ENCODE results near the gene SCYGR6.

Gene SCYGR6

DNA sequence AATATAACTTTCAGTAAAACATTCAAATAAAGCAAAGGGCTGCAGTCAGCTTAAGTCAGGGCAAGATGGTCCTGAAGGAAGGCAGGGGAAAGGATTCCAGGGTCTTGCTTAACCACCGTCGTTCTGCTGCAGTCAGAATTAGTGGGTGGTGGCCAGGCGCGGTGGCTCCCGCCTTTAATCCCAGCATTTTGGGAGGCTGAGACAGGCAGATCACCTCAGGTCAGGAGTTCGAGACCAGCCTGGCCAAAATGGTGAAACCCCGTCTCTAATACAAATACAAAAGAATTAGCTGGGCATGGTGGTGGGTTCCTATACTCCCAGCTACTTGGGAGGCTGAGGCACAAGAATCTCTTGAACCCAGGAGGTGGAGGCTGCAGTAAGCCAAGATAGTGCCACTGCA lies 13.6 kb downstream of the SCYGR6 start:
- Histone ChIP-seq H4K8ac (ENCODE audit: low read depth, low read length) (no peak overlapping the region), H3K27me3 (ENCODE audit: insufficient read depth, low read length, poor library complexity) (no peaks in the 10 kb centered on the region), H2BK15ac (replicated peaks; ENCODE audit: low read depth) (no peak overlapping the region), H3K4me1 (ENCODE audit: control insufficient read depth, low read depth, low read length) (no peaks in the 10 kb centered on the region), H3K9ac (ENCODE audit: low read length) (no peak overlapping the region), H3K4me2 (ENCODE audit: low read length) (no peak overlapping the region), H3K79me1 (ENCODE audit: low read length) (no peaks in the 10 kb centered on the region), H2AK5ac (ENCODE audit: low read length) (no peak overlapping the region), H2BK120ac (ENCODE audit: low read depth, low read length) (no peak overlapping the region), H3K23ac (ENCODE audit: low read length) (no peak overlapping the region), H3K27ac (ENCODE audit: low read depth, low read length) (no peak overlapping the region), H3K18ac (ENCODE audit: low read length) (no peak overlapping the region), H3K4ac (ENCODE audit: low read depth, low read length) (no peak overlapping the region), H3K56ac (ENCODE audit: low read length) (no peak overlapping the region), H4K5ac (ENCODE audit: low read length) (no peak overlapping the region), H3K4me3 (ENCODE audit: low read length) (no peak overlapping the region), H3K36me3 (ENCODE audit: control insufficient read depth, insufficient read depth, low read length) (no peaks in the 10 kb centered on the region), H2BK5ac (ENCODE audit: low read length) (no peak overlapping the region), H3K79me2 (ENCODE audit: control insufficient read depth, insufficient read depth, low read length) (no peaks in the 10 kb centered on the region)
- WGBS (ENCODE audit: extremely low coverage, insufficient coverage, low lambda C conversion rate): no CpG with 5 or more reads among the region's 7 CpGs
- DNase-seq: no peak

DNA sequence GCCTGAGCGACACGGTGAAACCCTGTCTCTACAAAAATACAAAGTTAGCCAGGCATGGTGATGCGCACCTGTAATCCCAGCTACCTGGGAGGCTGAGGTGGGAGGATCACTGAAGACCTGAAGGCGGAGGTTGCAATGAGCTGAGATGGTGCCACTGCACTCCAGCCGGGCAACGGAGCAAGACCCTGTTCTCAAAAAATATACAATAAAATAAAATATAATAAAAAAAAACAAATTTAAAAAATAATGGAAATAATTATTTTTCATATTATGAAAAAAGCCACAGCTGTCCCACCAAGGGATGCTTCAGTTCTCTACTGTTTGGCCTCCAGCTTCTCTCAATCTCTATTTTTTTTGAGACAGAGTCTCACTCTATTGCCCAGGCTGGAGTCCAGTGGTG lies 17.2 kb downstream of the SCYGR6 start:
- Histone ChIP-seq H2BK15ac (replicated peaks; ENCODE audit: low read depth) (no peak overlapping the region), H3K79me2 (ENCODE audit: control insufficient read depth, insufficient read depth, low read length) (no peaks in the 10 kb centered on the region), H3K79me1 (ENCODE audit: low read length) (no peaks in the 10 kb centered on the region), H2BK5ac (ENCODE audit: low read length) (no peak overlapping the region), H3K36me3 (ENCODE audit: control insufficient read depth, insufficient read depth, low read length) (no peaks in the 10 kb centered on the region), H4K8ac (ENCODE audit: low read depth, low read length) (no peak overlapping the region), H4K5ac (ENCODE audit: low read length) (no peak overlapping the region), H3K56ac (ENCODE audit: low read length) (no peak overlapping the region), H3K18ac (ENCODE audit: low read length) (no peak overlapping the region), H2BK120ac (ENCODE audit: low read depth, low read length) (no peak overlapping the region), H3K4ac (ENCODE audit: low read depth, low read length) (no peak overlapping the region), H3K27ac (ENCODE audit: low read depth, low read length) (no peak overlapping the region), H3K27me3 (ENCODE audit: insufficient read depth, low read length, poor library complexity) (no peaks in the 10 kb centered on the region), H3K9ac (ENCODE audit: low read length) (no peak overlapping the region), H3K4me1 (ENCODE audit: control insufficient read depth, low read depth, low read length) (peaks cover 3% of the 10 kb centered on the region), H3K4me3 (ENCODE audit: low read length) (no peak overlapping the region), H3K4me2 (ENCODE audit: low read length) (no peak overlapping the region), H3K23ac (ENCODE audit: low read length) (no peak overlapping the region), H2AK5ac (ENCODE audit: low read length) (no peak overlapping the region)
- WGBS (ENCODE audit: extremely low coverage, insufficient coverage, low lambda C conversion rate): no CpG with 5 or more reads among the region's 6 CpGs
- DNase-seq: no peak

DNA sequence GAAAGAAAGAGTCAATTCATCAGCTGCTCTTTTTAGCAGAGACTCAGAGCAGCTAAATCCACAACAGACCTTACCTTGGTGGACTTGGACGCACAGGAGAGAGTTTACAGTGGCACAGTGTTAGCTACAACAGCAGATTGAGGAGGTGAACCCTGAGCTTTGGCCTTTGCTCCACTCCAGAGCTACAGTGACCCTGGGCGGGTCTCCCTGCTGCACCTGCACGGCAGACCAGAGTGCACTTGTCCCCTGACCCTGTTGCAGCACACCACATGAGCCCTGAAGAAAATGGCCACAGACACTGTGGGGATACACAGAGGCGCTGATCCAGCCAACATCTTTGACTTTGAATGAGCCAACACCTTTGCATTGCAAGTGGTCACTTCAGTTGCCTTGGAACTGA lies 17.7 kb downstream of the SCYGR6 start:
- H3K4me1 ChIP-seq (ENCODE audit: control insufficient read depth, low read depth, low read length): peaks cover 3% of the 10 kb centered on the region
- no peak overlapping the region for H2BK5ac ChIP-seq (ENCODE audit: low read length)
- no peak overlapping the region for H3K56ac ChIP-seq (ENCODE audit: low read length)
- no peak overlapping the region for H3K23ac ChIP-seq (ENCODE audit: low read length)
- no peak overlapping the region for H2AK5ac ChIP-seq (ENCODE audit: low read length)
- no peak overlapping the region for H3K9ac ChIP-seq (ENCODE audit: low read length)
- H3K4me3 ChIP-seq (ENCODE audit: low read length): no peak overlapping the region
- no peak overlapping the region for H4K5ac ChIP-seq (ENCODE audit: low read length)
- H3K79me2 ChIP-seq (ENCODE audit: control insufficient read depth, insufficient read depth, low read length): no peaks in the 10 kb centered on the region
- DNase-seq: no peak
- no peaks in the 10 kb centered on the region for H3K27me3 ChIP-seq (ENCODE audit: insufficient read depth, low read length, poor library complexity)
- no CpG with 5 or more reads among the region's 4 CpGs for WGBS (ENCODE audit: extremely low coverage, insufficient coverage, low lambda C conversion rate)
- H3K18ac ChIP-seq (ENCODE audit: low read length): no peak overlapping the region
- H2BK15ac ChIP-seq (replicated peaks; ENCODE audit: low read depth): no peak overlapping the region
- H3K79me1 ChIP-seq (ENCODE audit: low read length): no peaks in the 10 kb centered on the region
- no peak overlapping the region for H3K4ac ChIP-seq (ENCODE audit: low read depth, low read length)
- H3K36me3 ChIP-seq (ENCODE audit: control insufficient read depth, insufficient read depth, low read length): no peaks in the 10 kb centered on the region
- H3K4me2 ChIP-seq (ENCODE audit: low read length): no peak overlapping the region
- H2BK120ac ChIP-seq (ENCODE audit: low read depth, low read length): no peak overlapping the region
- no peak overlapping the region for H3K27ac ChIP-seq (ENCODE audit: low read depth, low read length)
- no peak overlapping the region for H4K8ac ChIP-seq (ENCODE audit: low read depth, low read length)

DNA sequence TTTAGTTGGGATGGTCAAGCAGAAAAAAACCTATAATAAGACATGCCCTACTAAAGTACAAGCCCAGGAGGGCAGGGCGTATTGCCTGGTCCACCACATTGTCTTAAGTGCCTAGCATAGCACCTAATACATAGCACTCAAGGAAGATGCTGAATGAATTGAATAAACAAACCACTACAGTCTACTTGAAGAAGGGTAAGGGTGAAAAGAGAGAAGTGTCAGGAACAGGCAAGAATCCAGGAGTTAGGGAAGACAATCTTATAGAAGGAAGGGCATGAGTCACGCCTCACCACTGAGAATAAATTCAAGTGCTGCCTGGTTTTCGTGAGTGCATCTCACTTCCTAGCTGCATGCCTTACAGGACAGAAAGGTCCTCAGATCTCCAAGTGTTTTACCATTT lies 20.6 kb downstream of the SCYGR6 start:
- WGBS (ENCODE audit: extremely low coverage, insufficient coverage, low lambda C conversion rate): no CpG with 5 or more reads among the region's 3 CpGs
- Histone ChIP-seq H2BK5ac (ENCODE audit: low read length) (no peak overlapping the region), H3K4me2 (ENCODE audit: low read length) (no peak overlapping the region)

DNA sequence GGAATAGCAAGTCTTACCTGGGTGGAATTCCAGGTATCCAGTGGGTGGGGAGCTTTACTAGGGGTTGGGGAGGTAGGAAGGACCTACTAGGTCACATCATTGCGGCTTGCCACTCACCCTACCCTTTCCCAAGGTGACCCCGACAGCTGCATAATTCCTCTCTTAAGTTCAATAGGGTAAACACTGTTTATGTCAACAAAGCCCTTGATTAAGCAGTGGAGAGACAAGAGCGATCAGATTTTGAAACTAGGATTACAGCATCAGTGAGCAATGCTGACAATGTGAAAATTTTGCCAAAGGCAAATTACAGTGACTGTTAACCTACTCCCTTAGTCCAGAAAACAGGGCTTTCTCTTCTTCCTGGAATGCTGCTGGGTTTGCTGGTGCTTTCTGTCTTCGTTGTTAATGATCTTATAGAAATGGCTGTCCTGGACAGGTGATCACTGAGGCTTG lies 21.3 kb downstream of the SCYGR6 start:
- Histone ChIP-seq H2AK5ac (ENCODE audit: low read length) (no peak overlapping the region), H3K9ac (ENCODE audit: low read length) (no peak overlapping the region), H4K5ac (ENCODE audit: low read length) (no peak overlapping the region), H3K4me1 (ENCODE audit: control insufficient read depth, low read depth, low read length) (peaks cover 3% of the 10 kb centered on the region), H3K4me3 (ENCODE audit: low read length) (no peak overlapping the region), H3K18ac (ENCODE audit: low read length) (no peak overlapping the region), H2BK15ac (replicated peaks; ENCODE audit: low read depth) (no peak overlapping the region), H3K56ac (ENCODE audit: low read length) (no peak overlapping the region), H3K27me3 (ENCODE audit: insufficient read depth, low read length, poor library complexity) (no peaks in the 10 kb centered on the region), H3K4ac (ENCODE audit: low read depth, low read length) (peak overlapping the region; percentile 7), H3K36me3 (ENCODE audit: control insufficient read depth, insufficient read depth, low read length) (no peaks in the 10 kb centered on the region), H3K79me2 (ENCODE audit: control insufficient read depth, insufficient read depth, low read length) (no peaks in the 10 kb centered on the region), H3K23ac (ENCODE audit: low read length) (no peak overlapping the region), H3K79me1 (ENCODE audit: low read length) (no peaks in the 10 kb centered on the region), H3K4me2 (ENCODE audit: low read length) (no peak overlapping the region), H2BK5ac (ENCODE audit: low read length) (no peak overlapping the region), H3K27ac (ENCODE audit: low read depth, low read length) (no peak overlapping the region), H2BK120ac (ENCODE audit: low read depth, low read length) (no peak overlapping the region), H4K8ac (ENCODE audit: low read depth, low read length) (no peak overlapping the region)
- peak; percentile 94 for DNase-seq
- no CpG with 5 or more reads among the region's 4 CpGs for WGBS (ENCODE audit: extremely low coverage, insufficient coverage, low lambda C conversion rate)

More for the DNA sequence above, 20.6 kb downstream of the SCYGR6 start:
- Histone ChIP-seq H3K4me1 (ENCODE audit: control insufficient read depth, low read depth, low read length) (peaks cover 3% of the 10 kb centered on the region), H3K4ac (ENCODE audit: low read depth, low read length) (no peak overlapping the region), H2BK120ac (ENCODE audit: low read depth, low read length) (no peak overlapping the region), H3K23ac (ENCODE audit: low read length) (no peak overlapping the region), H3K18ac (ENCODE audit: low read length) (no peak overlapping the region), H3K27ac (ENCODE audit: low read depth, low read length) (no peak overlapping the region), H3K79me1 (ENCODE audit: low read length) (no peaks in the 10 kb centered on the region), H2AK5ac (ENCODE audit: low read length) (no peak overlapping the region), H4K8ac (ENCODE audit: low read depth, low read length) (no peak overlapping the region), H4K5ac (ENCODE audit: low read length) (no peak overlapping the region), H3K27me3 (ENCODE audit: insufficient read depth, low read length, poor library complexity) (no peaks in the 10 kb centered on the region), H3K4me3 (ENCODE audit: low read length) (no peak overlapping the region), H2BK15ac (replicated peaks; ENCODE audit: low read depth) (no peak overlapping the region), H3K56ac (ENCODE audit: low read length) (no peak overlapping the region), H3K36me3 (ENCODE audit: control insufficient read depth, insufficient read depth, low read length) (no peaks in the 10 kb centered on the region), H3K79me2 (ENCODE audit: control insufficient read depth, insufficient read depth, low read length) (no peaks in the 10 kb centered on the region), H3K9ac (ENCODE audit: low read length) (no peak overlapping the region)
- peak; percentile 48 for DNase-seq

DNA sequence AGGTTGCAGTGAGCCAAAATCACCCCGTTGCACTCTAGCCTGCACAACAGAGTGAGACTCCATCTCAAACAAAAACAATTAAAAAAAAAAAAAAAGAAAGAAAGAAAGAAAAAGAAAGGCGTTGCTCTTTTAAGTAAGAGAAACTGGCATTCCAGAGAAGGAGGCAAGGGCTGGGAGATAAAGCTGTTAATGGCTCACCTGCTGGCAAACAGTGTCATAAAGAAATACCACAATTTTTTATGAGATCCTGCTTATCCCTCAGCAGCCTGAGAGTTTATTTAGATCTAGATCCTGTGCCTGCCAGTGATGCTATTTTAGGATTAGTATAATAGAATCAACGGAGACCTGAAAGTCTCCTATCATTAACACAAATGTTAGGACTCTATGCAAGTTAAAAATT lies 23.0 kb downstream of the SCYGR6 start:
- H2BK15ac ChIP-seq (replicated peaks; ENCODE audit: low read depth): no peak overlapping the region
- no peak overlapping the region for H2AK5ac ChIP-seq (ENCODE audit: low read length)
- H3K79me1 ChIP-seq (ENCODE audit: low read length): no peaks in the 10 kb centered on the region
- peaks cover 3% of the 10 kb centered on the region for H3K4me1 ChIP-seq (ENCODE audit: control insufficient read depth, low read depth, low read length)
- no peaks in the 10 kb centered on the region for H3K36me3 ChIP-seq (ENCODE audit: control insufficient read depth, insufficient read depth, low read length)
- no peak overlapping the region for H3K4me3 ChIP-seq (ENCODE audit: low read length)
- no peak overlapping the region for H3K4me2 ChIP-seq (ENCODE audit: low read length)
- no peak overlapping the region for H3K9ac ChIP-seq (ENCODE audit: low read length)
- no peak overlapping the region for H4K5ac ChIP-seq (ENCODE audit: low read length)
- no peak overlapping the region for H3K56ac ChIP-seq (ENCODE audit: low read length)
- no peak overlapping the region for H3K23ac ChIP-seq (ENCODE audit: low read length)
- no peak overlapping the region for H2BK5ac ChIP-seq (ENCODE audit: low read length)
- no peak overlapping the region for H3K18ac ChIP-seq (ENCODE audit: low read length)
- H3K79me2 ChIP-seq (ENCODE audit: control insufficient read depth, insufficient read depth, low read length): no peaks in the 10 kb centered on the region
- no peak overlapping the region for H3K27ac ChIP-seq (ENCODE audit: low read depth, low read length)
- no peaks in the 10 kb centered on the region for H3K27me3 ChIP-seq (ENCODE audit: insufficient read depth, low read length, poor library complexity)
- no CpG with 5 or more reads among the region's 3 CpGs for WGBS (ENCODE audit: extremely low coverage, insufficient coverage, low lambda C conversion rate)
- no peak overlapping the region for H2BK120ac ChIP-seq (ENCODE audit: low read depth, low read length)
- H4K8ac ChIP-seq (ENCODE audit: low read depth, low read length): no peak overlapping the region
- peak; percentile 24 for DNase-seq
- H3K4ac ChIP-seq (ENCODE audit: low read depth, low read length): no peak overlapping the region

Measured in mesendoderm (in vitro differentiated cells).